Activated T-helper 1 cell treated with anti-CD3 and anti-CD28 coated beads, Interleukin-12 subunit alpha, Interleukin-12 subunit beta, Interleukin-2, Interleukin-4 antibody, amounts not matched to agents 30 ng/mL and 10 ng/mL and 1 ng/mL, durations not matched to agents 14 hours and 24 hours and 36 hours (primary cell): Measurements from ENCODE around the gene GNAO1. TPM values are rescaled to one million over a fixed set of nuclear protein-coding genes. Genes with fewer than 3 reads are reported as not detected.

ENCODE experiments used
- DNase-seq: peaks from one replicate; pipeline ENCODE4 v3.0.0; 2021; ENCODE audit warnings: low spot score
- H3K27ac Mint-ChIP-seq: one replicate; pipeline ENCODE4 v1.8.0; 2021; ENCODE audit warnings: mild to moderate bottlenecking, mixed read lengths
- H3K27me3 Mint-ChIP-seq: one replicate; pipeline ENCODE4 v1.8.0; 2022; ENCODE audit warnings: mild to moderate bottlenecking, moderate library complexity, mixed read lengths; ENCODE audit not compliant: insufficient read depth
- H3K36me3 Mint-ChIP-seq: one replicate; pipeline ENCODE4 v1.8.0; 2021; ENCODE audit warnings: low read depth, mixed read lengths
- H3K4me1 Mint-ChIP-seq: one replicate; pipeline ENCODE4 v1.8.0; 2021; ENCODE audit warnings: low read depth, mixed read lengths
- H3K4me3 Mint-ChIP-seq: one replicate; pipeline ENCODE4 v1.8.0; 2021; ENCODE audit warnings: mild to moderate bottlenecking, moderate library complexity, mixed read lengths
- H3K9me3 Mint-ChIP-seq: one replicate; pipeline ENCODE4 v1.8.0; 2021; ENCODE audit warnings: mixed read lengths
- intact Hi-C: fragments of 100-400 bp; cut with micrococcal nuclease; formaldehyde crosslinking; loops from one replicate; pipeline ENCODE4 v1.15.1; 2024
- total RNA-seq: library from RNA; stranded (reverse); gene quantifications from 2 replicates; pipeline ENCODE4 v1.2.3, GENCODE V29; 2022

Gene GNAO1
- total RNA-seq, 1 donor from 2014 or later: 1.7 TPM

- Mint-ChIP-seq H3K27ac (peak overlapping the region; percentile 40), H3K4me1 (peaks cover 26% of the 10 kb centered on the region), H3K9me3 (no peaks in the 10 kb centered on the region), H3K4me3 (no peak overlapping the region), H3K36me3 (no peaks in the 10 kb centered on the region), H3K27me3 (peaks cover 10% of the 10 kb centered on the region)
- DNase-seq: no peak
- intact Hi-C loops: no loop called here
These were observed 37.2 kb downstream of the GNAO1 start for GRCh38 chr16:56228476-56228875.

- Mint-ChIP-seq H3K27ac (no peak overlapping the region), H3K27me3 (peaks cover 4% of the 10 kb centered on the region), H3K36me3 (no peaks in the 10 kb centered on the region), H3K9me3 (no peaks in the 10 kb centered on the region), H3K4me3 (no peak overlapping the region), H3K4me1 (no peaks in the 10 kb centered on the region)
- intact Hi-C loops: no loop called here
- DNase-seq: no peak
These were observed 42.7 kb downstream of the GNAO1 start for GRCh38 chr16:56233795-56234566.

GRCh38 chr16:56234737-56235136 lies 43.4 kb downstream of the GNAO1 start:
- H3K27me3 Mint-ChIP-seq: peaks cover 6% of the 10 kb centered on the region
- no peaks in the 10 kb centered on the region for H3K9me3 Mint-ChIP-seq
- no peak overlapping the region for H3K27ac Mint-ChIP-seq
- intact Hi-C loops: no loop called here
- no peak overlapping the region for H3K4me3 Mint-ChIP-seq
- H3K4me1 Mint-ChIP-seq: no peaks in the 10 kb centered on the region
- no peak for DNase-seq
- H3K36me3 Mint-ChIP-seq: no peaks in the 10 kb centered on the region

GRCh38 chr16:56237451-56237930 lies 46.2 kb downstream of the GNAO1 start:
- Mint-ChIP-seq H3K27ac (no peak overlapping the region), H3K27me3 (peaks cover 16% of the 10 kb centered on the region), H3K4me3 (no peak overlapping the region), H3K4me1 (no peaks in the 10 kb centered on the region), H3K36me3 (no peaks in the 10 kb centered on the region), H3K9me3 (no peaks in the 10 kb centered on the region)
- intact Hi-C loops: no loop called here
- no peak for DNase-seq

GRCh38 chr16:56238188-56238587 lies 46.9 kb downstream of the GNAO1 start:
- H3K27ac Mint-ChIP-seq: no peak overlapping the region
- intact Hi-C loops: no loop called here
- no peak for DNase-seq
- H3K4me1 Mint-ChIP-seq: no peaks in the 10 kb centered on the region
- no peak overlapping the region for H3K4me3 Mint-ChIP-seq
- H3K36me3 Mint-ChIP-seq: no peaks in the 10 kb centered on the region
- H3K9me3 Mint-ChIP-seq: no peaks in the 10 kb centered on the region
- peaks cover 16% of the 10 kb centered on the region for H3K27me3 Mint-ChIP-seq

- intact Hi-C loops: no loop called here
- Mint-ChIP-seq H3K4me1 (no peaks in the 10 kb centered on the region), H3K9me3 (no peaks in the 10 kb centered on the region), H3K27me3 (peaks cover 16% of the 10 kb centered on the region), H3K4me3 (no peak overlapping the region), H3K27ac (no peak overlapping the region), H3K36me3 (no peaks in the 10 kb centered on the region)
- DNase-seq: no peak
These were observed 50.3 kb downstream of the GNAO1 start for GRCh38 chr16:56241596-56241995.

GRCh38 chr16:56242740-56243139 lies 51.5 kb downstream of the GNAO1 start:
- Mint-ChIP-seq H3K27ac (no peak overlapping the region), H3K9me3 (no peaks in the 10 kb centered on the region), H3K27me3 (peaks cover 16% of the 10 kb centered on the region), H3K4me1 (no peaks in the 10 kb centered on the region), H3K36me3 (no peaks in the 10 kb centered on the region), H3K4me3 (no peak overlapping the region)
- DNase-seq: no peak
- intact Hi-C loops: no loop called here

GRCh38 chr16:56244612-56245011 lies 53.3 kb downstream of the GNAO1 start:
- no peaks in the 10 kb centered on the region for H3K36me3 Mint-ChIP-seq
- intact Hi-C loops: no loop called here

GRCh38 chr16:56245197-56245596 lies 53.9 kb downstream of the GNAO1 start:
- intact Hi-C loops: no loop called here
- H3K4me3 Mint-ChIP-seq: no peak overlapping the region

More at GRCh38 chr16:56244612-56245011, 53.3 kb downstream of the GNAO1 start:
- Mint-ChIP-seq H3K4me3 (no peak overlapping the region), H3K9me3 (no peaks in the 10 kb centered on the region), H3K27ac (no peak overlapping the region), H3K4me1 (no peaks in the 10 kb centered on the region), H3K27me3 (peaks cover 19% of the 10 kb centered on the region)
- no peak for DNase-seq

GRCh38 chr16:56246051-56246817 lies 54.9 kb downstream of the GNAO1 start:
- Mint-ChIP-seq H3K4me3 (no peak overlapping the region), H3K36me3 (no peaks in the 10 kb centered on the region)
- no peak for DNase-seq

More at GRCh38 chr16:56245197-56245596, 53.9 kb downstream of the GNAO1 start:
- DNase-seq: no peak
- peaks cover 14% of the 10 kb centered on the region for H3K27me3 Mint-ChIP-seq
- H3K36me3 Mint-ChIP-seq: no peaks in the 10 kb centered on the region
- no peak overlapping the region for H3K27ac Mint-ChIP-seq
- H3K4me1 Mint-ChIP-seq: no peaks in the 10 kb centered on the region
- H3K9me3 Mint-ChIP-seq: no peaks in the 10 kb centered on the region

GRCh38 chr16:56247018-56247417 lies 55.7 kb downstream of the GNAO1 start:
- H3K4me1 Mint-ChIP-seq: no peaks in the 10 kb centered on the region
- intact Hi-C loops: no loop called here
- no peak for DNase-seq
- H3K27ac Mint-ChIP-seq: peak overlapping the region; percentile 31
- H3K27me3 Mint-ChIP-seq: peaks cover 9% of the 10 kb centered on the region
- no peak overlapping the region for H3K4me3 Mint-ChIP-seq
- no peaks in the 10 kb centered on the region for H3K36me3 Mint-ChIP-seq
- H3K9me3 Mint-ChIP-seq: no peaks in the 10 kb centered on the region

More at GRCh38 chr16:56246051-56246817, 54.9 kb downstream of the GNAO1 start:
- H3K9me3 Mint-ChIP-seq: no peaks in the 10 kb centered on the region
- no peak overlapping the region for H3K27ac Mint-ChIP-seq
- no peaks in the 10 kb centered on the region for H3K4me1 Mint-ChIP-seq
- peaks cover 8% of the 10 kb centered on the region for H3K27me3 Mint-ChIP-seq
- intact Hi-C loops: no loop called here

- Mint-ChIP-seq H3K27me3 (peaks cover 9% of the 10 kb centered on the region), H3K4me1 (no peaks in the 10 kb centered on the region), H3K27ac (no peak overlapping the region), H3K4me3 (no peak overlapping the region), H3K9me3 (no peaks in the 10 kb centered on the region), H3K36me3 (no peaks in the 10 kb centered on the region)
- DNase-seq: no peak
- intact Hi-C loops: no loop called here
These were observed 56.5 kb downstream of the GNAO1 start for GRCh38 chr16:56247808-56248207.

GRCh38 chr16:56252835-56253234 lies 61.5 kb downstream of the GNAO1 start:
- intact Hi-C loops: no loop called here
- Mint-ChIP-seq H3K4me1 (no peaks in the 10 kb centered on the region), H3K27me3 (peaks cover 27% of the 10 kb centered on the region), H3K27ac (no peak overlapping the region), H3K36me3 (no peaks in the 10 kb centered on the region), H3K9me3 (no peaks in the 10 kb centered on the region), H3K4me3 (no peak overlapping the region)
- no peak for DNase-seq
